CMK (cell line): Measurements from ENCODE around the gene CLCN3.
"Not testable (repeated sequence)": the region's sequence is repeated elsewhere in the genome, so short reads cannot be mapped to it uniquely, and the experiment has no call there.

Source experiments
- DNase-seq: peaks from one replicate; pipeline ENCODE4 v3.0.0-alpha.2; 2010; ENCODE audit warnings: low read depth

The CLCN3 gene

DNA sequence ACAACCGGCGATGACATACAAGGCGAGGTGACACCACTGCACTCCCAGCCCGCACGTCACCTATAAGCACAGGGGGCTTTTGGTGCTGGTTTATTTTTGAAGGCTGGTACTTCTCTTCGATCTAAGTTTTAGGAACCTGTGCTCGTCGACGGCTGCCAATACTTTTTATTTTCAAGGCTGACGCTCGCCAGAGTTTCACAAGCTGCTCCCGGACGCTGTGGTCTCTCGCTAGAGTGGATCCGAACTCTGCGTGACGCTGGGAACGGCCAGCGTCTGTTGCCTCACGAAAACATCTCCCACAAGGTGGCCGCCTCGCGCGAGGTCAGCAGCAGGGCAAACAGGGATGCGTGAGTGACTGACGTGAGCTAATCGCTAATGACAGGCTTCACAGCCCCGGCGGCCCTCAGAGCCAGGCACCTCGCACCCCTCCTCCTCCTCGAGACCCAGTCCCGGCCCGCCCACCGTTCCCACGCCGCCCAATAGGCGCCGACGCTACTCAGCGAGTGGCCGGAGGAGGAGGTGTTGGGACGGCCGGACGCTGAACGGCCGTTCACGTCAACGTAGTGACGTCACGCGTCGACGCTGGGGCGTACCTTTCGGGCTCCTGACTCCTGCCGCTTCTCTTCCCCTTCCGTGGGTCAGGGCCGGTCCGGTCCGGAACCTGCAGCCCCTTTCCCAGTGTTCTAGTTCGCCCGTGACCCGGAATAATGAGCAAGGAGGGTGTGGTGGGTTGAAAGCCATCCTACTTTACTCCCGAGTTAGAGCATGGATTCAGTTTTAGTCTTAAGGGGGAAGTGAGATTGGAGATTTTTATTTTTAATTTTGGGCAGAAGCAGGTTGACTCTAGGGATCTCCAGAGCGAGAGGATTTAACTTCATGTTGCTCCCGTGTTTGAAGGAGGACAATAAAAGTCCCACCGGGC is at the start of gene CLCN3:
TSS of gene CLCN3 (plus strand) at position 621 of the 922 bp plus-strand sequence. CDS start 15,351 bp downstream, outside the sequence.
- peak; percentile 74 for DNase-seq

DNA sequence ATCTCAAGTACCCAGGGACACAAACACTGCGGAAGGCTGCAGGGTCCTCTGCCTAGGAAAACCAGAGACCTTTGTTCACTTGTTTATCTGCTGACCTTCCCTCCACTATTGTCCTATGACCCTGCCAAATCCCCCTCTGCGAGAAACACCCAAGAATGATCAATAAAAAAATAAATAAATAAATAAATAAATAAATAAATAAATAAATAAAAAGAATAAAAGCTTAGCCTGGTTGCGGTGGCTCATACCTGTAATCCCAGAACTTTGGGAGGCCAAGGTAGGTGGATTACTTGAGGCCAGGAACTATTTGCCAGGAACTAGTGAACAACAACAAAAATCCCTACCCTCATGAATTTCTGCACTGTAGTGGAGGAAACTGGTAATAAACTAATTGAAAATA is 49.4 kb upstream of the CLCN3 start:
- not testable (repeated sequence) for DNase-seq

DNA sequence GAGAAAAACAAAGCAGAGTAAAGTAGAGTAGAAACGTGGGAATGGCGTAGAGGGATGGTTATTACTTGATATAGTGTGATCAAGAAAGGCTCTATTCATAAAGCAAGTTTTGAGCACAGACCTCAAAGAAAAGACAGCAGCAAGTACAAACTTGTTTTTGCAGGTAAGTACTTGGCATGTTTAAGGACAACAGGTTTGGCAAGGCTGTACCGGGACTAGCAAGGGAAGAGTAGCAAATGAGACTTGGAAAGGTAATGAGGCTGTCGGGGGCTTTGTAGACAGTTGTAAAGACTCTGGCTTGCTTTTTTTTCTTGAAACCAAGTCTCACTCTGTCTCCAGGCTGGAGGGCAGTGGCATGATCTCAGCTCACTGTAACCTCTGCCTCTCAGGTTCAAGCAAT is 48.9 kb upstream of the CLCN3 start:
- no peak for DNase-seq

DNA sequence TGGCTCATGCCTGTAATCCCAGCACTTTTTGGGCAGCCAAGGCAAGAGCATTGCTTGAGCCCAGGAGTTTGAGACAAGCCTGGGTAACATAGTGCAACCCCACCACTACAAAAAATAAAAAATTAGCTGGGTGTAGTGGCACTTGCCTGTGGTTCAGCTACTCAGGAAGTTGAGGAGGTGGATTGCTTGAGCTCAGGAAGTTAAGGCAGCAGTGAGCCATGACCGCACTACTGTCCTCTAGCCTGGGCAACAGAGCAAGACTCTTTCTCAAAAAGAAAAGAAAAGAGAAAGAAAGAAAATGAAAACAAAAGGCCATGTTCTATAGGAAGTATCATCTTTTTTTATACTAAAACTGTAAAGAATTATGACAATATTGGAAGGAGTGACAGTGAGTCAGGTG is 46.5 kb upstream of the CLCN3 start:
- no peak for DNase-seq

DNA sequence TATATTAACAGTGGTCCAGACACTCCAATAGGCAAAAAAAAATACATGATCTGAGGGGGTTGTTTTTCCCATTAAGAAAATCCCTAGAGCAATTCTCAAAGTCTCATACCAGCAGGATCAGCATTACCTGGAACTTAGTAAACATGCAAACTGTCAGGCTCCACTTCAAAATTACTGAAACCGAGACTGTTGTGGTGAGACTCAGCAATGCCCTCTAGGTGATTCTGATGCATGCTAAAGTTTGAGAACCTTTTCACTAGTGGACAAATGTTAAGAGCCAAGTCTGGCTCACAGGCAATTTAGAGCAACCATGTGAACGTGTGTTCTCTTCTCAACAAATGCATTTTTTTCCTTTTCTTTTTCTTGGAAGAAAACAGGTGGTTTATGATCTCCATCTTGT is 38.2 kb upstream of the CLCN3 start:
- no peak for DNase-seq

DNA sequence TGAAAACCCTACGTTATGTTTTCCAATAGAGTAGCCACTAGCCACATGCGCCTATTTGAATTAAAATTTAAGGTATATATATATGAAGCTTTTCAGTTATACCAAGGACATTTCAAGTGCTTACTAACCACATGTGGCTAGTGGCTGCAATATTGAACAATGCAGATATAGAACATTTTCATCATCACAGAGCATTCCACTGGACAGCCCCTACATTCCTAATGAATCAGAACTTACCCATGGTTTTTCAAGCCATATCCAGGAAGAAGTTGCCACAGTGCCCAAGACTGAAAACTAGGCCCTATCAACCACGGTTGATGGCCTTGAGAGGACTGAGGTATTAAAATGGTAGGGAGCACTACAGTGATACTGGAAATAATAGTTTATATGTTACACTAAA is 37.7 kb upstream of the CLCN3 start:
- no peak for DNase-seq

DNA sequence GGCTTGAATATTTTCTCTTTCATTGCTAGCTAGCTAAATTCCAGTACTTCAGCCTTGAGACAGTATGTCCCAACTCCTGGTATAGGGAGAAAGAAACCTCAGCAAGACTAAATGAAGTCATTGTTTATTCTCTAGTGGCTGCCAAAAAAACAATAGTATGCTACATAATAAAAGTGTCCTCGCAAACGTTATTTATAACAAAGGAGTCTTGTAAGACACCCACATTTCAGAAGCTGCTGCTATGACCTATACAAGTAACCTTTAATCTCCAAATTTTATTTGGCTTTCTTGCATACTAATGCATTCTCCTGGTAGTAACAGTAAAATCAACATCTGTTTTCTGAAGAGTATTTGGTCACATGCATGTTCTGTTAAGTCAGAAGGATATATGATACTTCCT is 36.8 kb upstream of the CLCN3 start:
- DNase-seq: no peak

DNA sequence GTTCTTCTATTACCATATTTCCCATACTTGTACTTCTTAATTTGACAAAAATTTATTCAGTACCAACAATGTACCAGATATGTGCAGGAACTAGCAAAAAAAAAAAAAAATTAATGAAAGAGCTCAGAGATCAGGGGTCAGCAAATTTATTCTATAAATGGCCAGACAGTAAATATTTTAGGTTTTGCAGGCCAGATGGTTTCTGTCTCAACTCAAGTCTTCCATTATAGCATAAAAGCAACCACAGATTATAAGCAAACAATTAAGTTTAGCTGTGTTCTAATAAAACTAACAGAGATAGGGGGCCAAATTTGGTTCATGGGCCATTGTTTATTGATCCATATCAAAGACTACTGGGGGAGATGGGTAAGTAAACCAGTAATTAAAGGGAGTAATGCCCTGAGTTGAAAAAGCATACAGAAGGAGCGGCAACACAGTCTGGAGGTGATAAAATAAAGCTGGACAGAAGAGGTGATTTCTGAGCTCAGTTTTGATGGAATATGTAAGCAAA is 27.3 kb upstream of the CLCN3 start:
- no peak for DNase-seq

DNA sequence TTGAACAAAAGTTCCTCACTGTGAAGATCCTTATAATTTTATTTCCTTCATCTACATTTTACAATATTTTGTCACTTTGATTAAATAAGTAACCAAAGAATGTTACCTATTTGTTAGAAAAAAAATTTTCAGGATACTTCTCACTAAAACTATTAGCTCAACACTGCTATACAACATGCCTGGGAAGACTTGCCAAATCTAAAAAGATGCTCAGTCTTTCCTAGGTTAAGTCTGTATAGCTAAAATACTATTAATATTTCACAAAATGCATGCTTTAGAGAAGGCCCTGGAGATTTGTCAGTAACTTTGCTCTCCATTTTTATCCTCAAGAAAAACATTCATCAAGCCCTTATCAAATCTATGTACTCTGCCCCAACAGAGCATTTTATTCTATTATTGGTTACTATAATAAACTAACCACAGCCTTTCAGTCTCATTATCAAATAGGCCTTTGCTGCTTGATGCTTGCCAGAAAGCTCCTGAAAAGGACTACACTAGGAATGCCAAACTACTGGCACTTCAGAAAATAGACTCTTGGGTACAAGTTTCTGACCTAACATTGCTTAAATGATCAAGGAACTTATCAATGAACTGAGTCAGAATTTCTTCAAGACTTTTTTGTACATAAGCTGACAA is 25.7 kb upstream of the CLCN3 start:
- DNase-seq: no peak

DNA sequence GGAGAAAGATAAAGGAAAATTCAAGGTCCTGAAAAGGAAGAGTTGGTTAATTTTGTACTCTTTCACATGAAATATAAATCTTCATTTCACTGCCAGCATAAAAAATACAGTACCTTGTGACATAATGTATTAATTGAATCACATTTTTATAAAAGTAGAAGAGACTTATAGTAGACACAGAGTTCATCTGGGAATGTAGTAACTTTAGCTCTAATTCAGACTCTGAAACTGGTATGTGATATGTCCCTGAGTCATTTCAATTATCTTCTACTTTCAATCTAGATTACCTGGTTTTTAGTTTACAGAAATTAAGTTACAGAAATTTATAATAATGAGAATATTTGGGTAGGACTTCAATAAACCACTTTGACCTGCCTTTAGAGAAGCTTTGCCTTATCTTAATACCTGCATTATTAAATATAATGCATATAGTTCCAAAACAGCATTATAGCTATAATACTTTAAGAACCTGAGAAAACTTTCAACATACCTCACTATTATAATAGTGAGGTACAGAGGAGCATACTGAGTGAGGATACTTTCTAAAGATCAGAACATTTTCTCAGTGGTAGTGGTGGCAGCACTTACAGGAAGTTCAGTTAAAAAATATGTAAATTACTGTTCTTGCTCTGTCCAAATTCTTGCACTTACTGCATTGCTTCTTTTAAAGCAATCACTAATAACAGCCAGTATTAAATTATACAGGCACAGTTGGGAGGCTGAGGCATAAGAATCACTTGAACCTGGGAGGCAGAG is 19.2 kb upstream of the CLCN3 start:
- DNase-seq: no peak

DNA sequence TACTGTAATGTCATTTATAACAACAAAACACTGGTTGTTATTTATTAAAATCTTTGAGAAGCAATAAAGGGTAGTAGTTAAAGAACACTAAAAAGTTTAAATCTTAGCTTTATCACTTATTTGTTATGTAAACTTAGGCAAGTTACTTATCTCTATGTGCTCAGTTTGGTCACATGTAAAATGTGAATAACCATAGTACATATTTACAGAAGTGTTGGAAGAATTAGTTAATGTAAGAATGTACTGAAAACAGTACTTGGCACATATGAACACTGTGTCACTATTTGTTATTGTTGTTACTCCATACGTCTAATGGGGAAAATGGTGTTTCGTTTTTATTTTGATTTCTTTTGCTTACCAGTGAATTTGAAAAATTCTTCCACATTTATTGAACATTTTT is 17.1 kb upstream of the CLCN3 start:
- DNase-seq: no peak

DNA sequence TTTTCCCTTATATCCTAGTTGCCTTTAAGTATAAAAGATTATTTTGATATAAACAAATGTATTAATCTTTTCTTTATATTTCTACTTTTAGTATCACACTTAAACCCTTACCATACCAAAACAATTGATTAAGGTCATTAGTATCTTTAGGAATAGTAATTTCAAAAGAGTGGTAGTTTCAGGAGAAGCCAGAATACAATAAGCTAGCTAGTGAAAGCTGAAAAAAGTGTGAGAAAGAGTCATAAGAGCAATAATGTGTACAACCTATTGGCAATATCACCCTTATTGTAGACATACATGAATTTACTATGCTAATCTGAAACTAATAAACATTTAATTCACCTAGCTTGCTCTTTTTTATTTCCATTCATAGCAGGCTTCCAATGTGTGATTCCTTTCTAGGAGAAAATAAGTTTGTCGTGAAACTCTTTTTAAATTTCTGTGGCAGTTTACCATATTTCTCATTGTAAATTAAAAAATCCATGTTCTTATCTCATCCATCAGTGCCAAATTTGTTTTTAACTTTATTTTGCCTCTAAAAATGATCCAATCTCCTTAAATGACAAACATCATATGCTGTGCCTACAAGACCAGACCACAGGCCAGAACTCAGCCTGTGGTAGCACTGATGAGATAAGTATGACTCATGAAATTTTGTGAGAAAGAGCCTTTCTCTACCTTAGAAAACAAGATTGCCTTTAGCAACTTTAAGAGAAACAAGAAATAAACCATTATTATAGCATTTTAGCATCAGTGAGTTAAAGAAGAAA is 16.1 kb upstream of the CLCN3 start:
- DNase-seq: no peak

DNA sequence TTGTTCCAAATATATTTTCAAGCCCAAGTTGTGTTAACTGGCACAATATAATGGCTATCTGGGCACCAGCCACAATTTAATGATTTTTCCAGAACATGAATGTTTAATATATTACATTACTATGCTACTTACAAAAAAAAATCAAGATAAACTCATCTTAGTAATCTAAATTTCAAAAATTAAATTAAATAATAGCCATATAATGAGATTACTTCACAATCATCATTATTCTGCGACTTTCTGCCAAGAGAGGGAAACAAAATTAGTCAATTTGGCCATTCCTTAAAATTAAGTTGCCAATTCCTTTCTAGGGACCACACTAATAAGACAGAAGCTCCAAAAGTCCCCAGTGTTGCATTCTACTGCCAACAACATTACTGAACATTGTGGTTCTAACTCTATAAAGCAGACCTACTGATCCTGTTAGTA is 15.5 kb upstream of the CLCN3 start:
- DNase-seq: no peak

DNA sequence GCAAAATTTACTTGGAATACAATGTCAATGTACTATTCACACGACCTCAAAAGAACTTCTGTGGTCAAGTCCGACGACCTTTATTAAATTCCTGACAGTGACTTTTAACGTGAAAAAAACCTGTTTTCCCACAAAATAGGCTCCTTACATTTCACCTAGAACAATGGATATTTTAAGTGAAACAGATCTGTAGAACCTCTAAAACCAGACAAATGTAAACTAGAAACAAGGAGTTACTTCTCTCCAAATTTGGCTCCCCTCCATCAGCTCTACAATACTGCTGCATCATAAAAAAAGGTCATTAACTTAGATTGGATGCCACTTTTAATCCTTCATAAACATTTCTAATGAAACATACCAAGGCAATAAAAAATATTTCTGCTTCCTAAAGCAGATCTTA is 9.2 kb upstream of the CLCN3 start:
- no peak for DNase-seq

DNA sequence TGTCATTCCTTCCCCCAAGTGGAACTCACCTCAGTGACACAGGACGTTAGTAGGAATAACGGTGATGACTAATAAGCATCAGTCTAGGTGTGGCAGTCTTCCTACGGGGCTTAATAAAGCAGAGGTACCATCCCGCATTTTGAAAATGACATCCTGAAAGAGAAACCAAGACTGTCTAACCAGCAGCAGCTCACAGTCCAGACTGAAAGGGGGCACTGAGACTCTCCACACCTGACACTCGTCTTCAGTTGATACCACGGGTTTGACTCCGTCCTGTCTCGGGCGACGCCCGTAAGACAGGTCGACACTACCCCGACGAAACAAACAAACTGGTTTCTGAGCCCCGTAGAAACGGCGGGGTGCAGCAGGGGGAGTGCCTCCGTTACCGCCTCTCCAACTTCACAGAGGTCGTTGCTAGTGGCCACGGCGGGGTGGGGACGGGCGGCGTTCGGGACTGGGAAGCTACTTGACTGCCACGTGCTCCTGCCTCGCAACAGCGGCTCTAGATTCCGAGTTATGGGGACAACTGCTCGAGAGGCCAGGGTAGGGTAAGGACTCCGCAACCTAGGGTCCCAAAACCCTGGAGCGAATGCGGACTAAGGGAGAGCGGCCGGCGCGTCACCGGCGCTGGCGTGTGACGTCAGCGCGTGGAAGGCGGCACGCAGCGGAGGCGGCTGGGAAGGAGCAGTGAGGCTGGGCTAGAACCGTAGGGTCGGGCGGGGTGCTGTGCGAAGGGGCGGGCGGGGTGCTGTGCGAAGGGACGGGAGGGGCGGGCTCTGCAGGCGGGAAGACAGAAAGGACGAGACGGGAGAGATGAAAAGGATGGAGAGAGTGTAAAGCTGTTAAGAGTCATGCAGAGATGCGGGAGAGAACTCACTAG is 8.1 kb upstream of the CLCN3 start, which contains the start of gene NEK1:
TSS of gene NEK1 (minus strand) at position 593 of the 880 bp plus-strand sequence. CDS start 9,953 bp downstream, outside the sequence.
- DNase-seq: peak; percentile 57

DNA sequence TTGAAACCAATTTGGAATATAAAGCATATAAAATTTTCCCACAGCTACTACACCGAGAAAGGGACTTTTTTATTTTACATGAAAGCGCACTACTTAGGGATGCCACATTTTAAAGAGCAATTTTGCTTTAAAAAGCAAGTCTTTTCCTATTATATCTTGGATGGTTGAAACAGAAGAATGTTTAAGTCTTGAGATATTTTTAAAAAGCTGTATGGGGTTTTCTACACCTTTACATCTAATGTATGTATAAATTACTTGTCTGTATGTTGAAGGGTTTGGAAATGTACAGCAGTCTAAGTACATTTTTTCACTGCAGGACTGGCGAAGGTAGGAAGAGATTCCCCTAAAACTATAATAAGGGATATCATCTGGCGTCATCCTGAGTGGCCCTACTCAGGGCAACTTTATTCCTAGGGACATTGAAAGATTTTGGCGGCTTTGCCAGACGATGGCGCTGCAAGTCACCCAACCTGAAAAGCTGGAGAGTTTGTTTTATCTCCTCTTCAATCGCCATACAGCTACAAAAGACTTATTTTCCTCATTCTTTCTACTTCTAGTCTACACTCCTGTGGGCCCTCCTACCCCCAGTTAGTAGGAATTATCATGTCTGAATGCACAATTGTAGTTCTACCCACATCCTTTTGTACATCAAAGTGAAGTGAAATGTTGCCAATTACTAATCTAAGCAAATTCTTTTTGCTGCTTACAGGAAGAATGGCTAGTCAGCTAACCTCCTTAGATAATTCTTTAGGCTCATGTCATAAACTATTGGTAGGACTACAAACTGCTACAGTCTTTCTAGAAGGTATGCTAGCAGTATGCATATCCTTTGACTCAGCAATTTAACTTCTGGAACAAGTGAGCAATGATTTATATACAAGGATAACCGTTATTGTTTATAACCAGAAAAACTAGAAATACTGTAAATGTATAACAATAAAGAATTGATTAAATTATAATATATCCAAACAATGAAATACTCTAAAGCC is 7.2 kb upstream of the CLCN3 start:
- no peak for DNase-seq

DNA sequence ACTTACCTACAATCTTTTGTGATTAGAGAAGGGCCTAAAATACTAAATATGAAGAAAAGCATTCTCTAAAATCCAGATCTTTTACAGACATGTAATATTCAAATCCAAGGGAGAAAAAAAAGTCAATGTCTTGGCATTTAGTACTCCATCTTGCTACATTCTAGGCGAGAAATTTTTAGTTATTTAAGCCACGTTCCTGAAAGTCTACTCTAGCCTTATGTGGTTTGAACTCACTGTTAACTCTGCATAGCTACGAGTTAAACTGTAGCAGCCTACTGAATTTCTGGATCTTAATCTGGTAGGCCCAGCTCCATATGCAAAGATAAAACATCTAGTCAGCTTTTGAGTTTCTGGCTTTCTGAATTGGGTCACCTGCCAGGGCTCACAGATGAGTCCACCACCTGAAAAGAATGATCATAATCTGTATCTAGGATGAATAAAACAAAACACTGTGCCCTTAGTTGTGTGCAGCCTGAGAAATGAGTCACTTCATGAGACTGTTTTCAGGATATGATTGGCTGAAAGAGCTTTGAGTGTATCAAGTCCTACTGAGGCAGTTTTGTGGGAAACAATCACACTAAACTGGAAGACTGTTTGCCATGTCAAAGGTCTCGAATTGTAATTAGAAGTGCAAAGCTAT is 4.8 kb upstream of the CLCN3 start:
- no peak for DNase-seq

DNA sequence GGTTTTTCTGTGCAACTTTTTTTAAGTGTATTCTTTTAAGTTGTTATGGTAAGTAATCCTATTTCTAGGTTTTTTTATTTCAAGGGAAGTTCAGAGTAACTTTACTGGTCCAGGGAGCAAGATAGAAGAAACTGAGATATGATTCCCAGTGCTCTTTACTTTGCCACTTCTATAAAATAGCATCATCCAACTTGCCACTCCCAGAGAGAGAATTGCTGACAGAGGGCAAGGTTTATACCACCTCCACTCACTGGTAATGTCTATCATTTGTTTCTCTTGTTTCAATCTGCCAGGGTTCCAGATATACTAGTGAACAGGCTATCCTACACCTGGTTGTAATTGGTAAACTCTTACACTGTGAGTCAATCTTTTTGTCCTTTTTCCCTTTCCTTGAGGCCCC is 3.5 kb upstream of the CLCN3 start:
- no peak for DNase-seq

DNA sequence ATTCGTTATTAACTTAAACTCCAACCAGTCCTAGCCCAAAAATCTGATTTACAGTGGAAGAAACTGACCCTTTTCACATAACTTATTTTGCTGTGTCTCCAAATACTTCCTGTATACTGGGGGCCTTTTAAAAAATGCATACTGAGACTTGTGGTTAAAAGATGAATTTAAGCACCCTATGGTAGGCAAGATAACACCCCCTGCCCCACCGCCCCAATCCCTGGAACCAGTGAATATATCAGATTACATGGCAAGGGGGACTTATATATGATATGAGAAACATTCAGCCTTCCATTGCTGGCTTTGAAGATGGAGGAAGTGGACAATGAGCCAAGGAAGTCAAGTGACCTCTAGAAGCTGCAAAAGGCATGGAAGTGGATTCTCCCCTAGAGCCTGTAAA is 3.1 kb upstream of the CLCN3 start:
- DNase-seq: no peak
